Cardiac muscle cell (in vitro differentiated cells and primary cell): ENCODE data around the gene SURF4. TPM values are rescaled to one million over a fixed set of nuclear protein-coding genes. Genes with fewer than 3 reads are reported as not detected.

Experiments used
- DNase-seq, 2 donors: peaks; one replicate each; pipeline versions ENCODE4 v3.0.0 to v3.0.0-alpha.2; 2010 to 2017; ENCODE audit warnings: low read depth in 1 of 2, low spot score in 1 of 2
- H3K27ac ChIP-seq: fragments of 200-600 bp; sonication (generic); 2 replicates; pipeline ENCODE4 v1.5.1; 2016
- H3K27me3 ChIP-seq: fragments of 200-600 bp; sonication (generic); 2 replicates; pipeline ENCODE4 v1.6.0; 2016; ENCODE audit warnings: control low read depth
- H3K36me3 ChIP-seq: fragments of 200-600 bp; sonication (generic); 2 replicates; pipeline ENCODE4 v1.5.1; 2016; ENCODE audit warnings: control low read depth
- H3K4me1 ChIP-seq: fragments of 200-600 bp; sonication (generic); 2 replicates; pipeline ENCODE4 v1.8.1; 2017; ENCODE audit warnings: low read depth, mild to moderate bottlenecking, mixed run types
- H3K4me3 ChIP-seq: fragments of 200-600 bp; sonication (generic); 2 replicates; pipeline ENCODE4 v1.5.1; 2016; ENCODE audit warnings: mild to moderate bottlenecking
- H3K9me3 ChIP-seq: fragments of 200-600 bp; sonication (generic); 2 replicates; pipeline ENCODE4 v1.5.1; 2017; ENCODE audit warnings: low read depth, mild to moderate bottlenecking, control low read depth
- polyA plus RNA-seq: library from polyadenylated mRNA; unstranded; fragments of >200 nt; fragmentation: Nextera tagmentation; extraction: Ambion mirVana; gene quantifications from 2 replicates; pipeline ENCODE4 v1.2.1, GENCODE V29; 2016
- total RNA-seq: library from RNA; depleted of rRNA; stranded (reverse); fragments of >200 nt; gene quantifications from 2 replicates; pipeline ENCODE4 v1.2.3, GENCODE V29; 2016
- TF ChIP-seq, protein P1 (sequence below): IDR thresholded peaks from 2 replicates; pipeline ENCODE4 v1.5.1; 2012; ENCODE audit warnings: low read depth, mild to moderate bottlenecking, low read length

Gene SURF4
- total and polyA plus RNA-seq, 2 experiments from 2014 or later = 121 to 200 TPM

DNA sequence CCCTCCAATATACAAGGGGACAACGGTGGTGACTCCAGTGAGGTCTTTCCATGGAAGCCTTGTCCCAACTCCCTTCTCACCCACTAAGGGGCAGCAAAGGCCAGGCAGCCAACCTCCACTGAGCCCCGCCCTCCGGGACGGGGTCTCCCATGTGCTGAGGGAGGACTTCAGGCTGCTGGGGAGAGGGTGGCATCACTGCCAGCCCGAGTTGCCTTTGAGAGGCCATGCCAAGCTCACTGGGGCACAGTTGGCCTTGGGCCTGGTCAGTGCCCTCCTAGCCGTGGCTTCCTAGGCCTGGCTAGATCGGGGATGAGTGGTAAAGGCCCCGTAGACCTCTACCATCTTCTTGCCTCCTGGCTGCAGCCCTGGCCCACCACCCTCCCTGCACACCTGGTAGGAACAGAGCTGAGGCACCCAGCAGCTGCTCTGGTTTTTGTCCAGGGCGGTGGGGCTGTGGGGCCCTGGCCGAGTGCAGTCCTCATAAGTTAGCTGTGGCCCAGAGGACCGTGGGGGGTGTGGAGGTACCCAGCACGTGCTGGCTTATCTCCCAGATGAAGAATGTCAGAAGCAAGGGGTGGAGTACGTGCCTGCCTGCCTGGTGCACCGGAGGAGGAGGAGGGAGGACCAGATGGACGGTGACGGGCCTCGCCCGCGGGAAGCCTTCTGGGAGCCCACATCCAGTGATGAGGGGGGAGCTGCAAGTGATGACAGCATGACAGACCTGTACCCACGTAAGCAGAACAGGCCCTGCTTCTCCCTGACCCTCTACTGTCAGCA is 16.3 kb downstream of the SURF4 start:
- DNase-seq = peak in 1 of 2 donors; percentile 27
- no peaks in the 10 kb centered on the region for H3K27me3 ChIP-seq
- peaks cover 16% of the 10 kb centered on the region for H3K36me3 ChIP-seq
- no peak overlapping the region for H3K4me3 ChIP-seq
- TF ChIP-seq, protein P1, sequence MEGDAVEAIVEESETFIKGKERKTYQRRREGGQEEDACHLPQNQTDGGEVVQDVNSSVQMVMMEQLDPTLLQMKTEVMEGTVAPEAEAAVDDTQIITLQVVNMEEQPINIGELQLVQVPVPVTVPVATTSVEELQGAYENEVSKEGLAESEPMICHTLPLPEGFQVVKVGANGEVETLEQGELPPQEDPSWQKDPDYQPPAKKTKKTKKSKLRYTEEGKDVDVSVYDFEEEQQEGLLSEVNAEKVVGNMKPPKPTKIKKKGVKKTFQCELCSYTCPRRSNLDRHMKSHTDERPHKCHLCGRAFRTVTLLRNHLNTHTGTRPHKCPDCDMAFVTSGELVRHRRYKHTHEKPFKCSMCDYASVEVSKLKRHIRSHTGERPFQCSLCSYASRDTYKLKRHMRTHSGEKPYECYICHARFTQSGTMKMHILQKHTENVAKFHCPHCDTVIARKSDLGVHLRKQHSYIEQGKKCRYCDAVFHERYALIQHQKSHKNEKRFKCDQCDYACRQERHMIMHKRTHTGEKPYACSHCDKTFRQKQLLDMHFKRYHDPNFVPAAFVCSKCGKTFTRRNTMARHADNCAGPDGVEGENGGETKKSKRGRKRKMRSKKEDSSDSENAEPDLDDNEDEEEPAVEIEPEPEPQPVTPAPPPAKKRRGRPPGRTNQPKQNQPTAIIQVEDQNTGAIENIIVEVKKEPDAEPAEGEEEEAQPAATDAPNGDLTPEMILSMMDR = peak; percentile 38
- H3K4me1 ChIP-seq = peaks cover 12% of the 10 kb centered on the region
- peak overlapping the region; percentile 51 for H3K27ac ChIP-seq
- H3K9me3 ChIP-seq = no peaks in the 10 kb centered on the region

DNA sequence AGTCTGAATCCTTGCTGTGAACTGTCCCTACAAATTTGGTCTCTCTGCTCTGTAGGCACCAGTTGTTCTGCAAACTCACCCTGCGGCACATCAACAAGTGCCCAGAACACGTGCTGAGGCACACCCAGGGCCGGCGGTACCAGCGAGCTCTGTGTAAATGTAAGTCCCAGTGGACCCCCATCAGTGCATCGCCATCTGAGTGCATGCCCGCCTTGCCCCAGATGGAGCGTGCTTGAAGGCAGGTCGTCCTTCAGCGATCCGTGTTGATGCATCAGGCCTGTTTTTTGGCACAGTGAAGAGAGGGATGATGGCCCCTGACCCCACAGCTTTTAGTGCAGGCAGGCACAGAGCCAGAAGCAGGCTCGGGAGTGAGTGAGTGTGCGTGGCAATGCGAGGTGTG is 18.2 kb downstream of the SURF4 start:
- DNase-seq = no peak
- Histone ChIP-seq H3K4me1 (peaks cover 12% of the 10 kb centered on the region), H3K36me3 (peaks cover 24% of the 10 kb centered on the region), H3K4me3 (no peak overlapping the region), H3K27ac (no peak overlapping the region), H3K9me3 (no peaks in the 10 kb centered on the region), H3K27me3 (no peaks in the 10 kb centered on the region)
- TF ChIP-seq, protein P1 = no peak

DNA sequence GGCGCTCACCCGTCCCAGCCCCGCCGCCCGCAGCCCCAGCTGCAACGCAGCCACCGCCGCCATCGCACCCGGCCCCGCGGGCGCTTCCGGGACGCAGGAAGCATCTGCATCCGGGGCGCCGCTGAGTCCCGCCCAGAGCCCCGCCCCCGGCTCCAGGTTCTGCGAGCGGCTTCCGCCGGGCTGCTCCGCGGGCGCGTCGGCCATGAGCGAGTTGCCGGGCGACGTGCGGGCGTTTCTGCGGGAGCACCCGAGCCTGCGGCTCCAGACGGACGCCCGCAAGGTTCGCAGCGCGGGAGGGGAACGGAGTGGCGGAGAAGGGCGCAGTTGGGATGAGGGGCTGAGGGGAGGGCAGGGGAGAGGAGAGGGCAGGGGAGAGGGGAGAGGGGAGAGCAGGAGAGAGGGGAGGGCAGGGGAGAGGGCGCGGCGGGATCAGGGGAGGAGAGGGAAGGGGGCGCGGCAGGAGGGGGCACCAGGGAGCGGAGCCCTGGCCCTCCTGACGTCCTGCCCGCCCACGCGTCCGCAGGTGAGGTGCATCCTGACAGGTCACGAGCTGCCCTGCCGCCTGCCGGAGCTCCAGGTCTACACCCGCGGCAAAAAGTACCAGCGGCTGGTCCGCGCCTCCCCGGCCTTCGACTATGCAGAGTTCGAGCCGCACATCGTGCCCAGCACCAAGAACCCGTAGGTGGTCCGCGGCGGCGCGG is 19.3 kb downstream of the SURF4 start, which contains the start of the genes SURF1 and SURF2:
SURF1 (minus strand) TSS at position 97 of the 701 bp plus-strand sequence; CDS start at position 63, 34 bp downstream.
SURF2 (plus strand) TSS at position 160 of the 701 bp plus-strand sequence; CDS start at position 203, 43 bp downstream.
- TF ChIP-seq, protein P1 = no peak
- Histone ChIP-seq H3K36me3 (peaks cover 28% of the 10 kb centered on the region), H3K4me1 (peaks cover 12% of the 10 kb centered on the region), H3K27me3 (no peaks in the 10 kb centered on the region), H3K4me3 (peak within 1 kb of the TSS; percentile 78), H3K9me3 (no peaks in the 10 kb centered on the region), H3K27ac (peak within 1 kb of the TSS; percentile 59)
- peak; percentile 81 to 94 for DNase-seq

DNA sequence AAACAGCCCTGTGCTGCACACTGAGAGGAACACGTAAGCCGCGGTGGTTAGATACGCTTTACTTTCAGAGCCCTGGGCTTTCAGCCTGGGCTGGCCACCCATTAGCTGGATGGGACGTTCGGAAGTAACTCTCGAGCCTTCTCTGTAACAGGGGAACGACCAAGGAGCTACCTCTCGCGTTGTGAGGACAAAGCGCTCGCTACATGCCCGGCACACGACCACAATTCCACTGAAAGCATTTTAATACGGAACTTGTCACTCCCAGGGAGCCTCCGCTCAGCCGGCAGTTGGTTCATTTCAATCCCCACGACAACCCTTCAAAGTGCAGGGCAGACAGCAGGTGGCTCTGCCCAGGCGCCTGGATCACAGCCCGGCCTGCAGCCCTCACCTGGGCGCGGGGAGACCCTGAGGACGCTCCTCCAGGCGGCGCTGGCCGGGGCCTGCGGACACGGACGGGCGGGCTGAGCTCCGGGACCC is 19.9 kb downstream of the SURF4 start:
- peaks cover 28% of the 10 kb centered on the region for H3K36me3 ChIP-seq
- TF ChIP-seq, protein P1 = no peak
- no peaks in the 10 kb centered on the region for H3K27me3 ChIP-seq
- DNase-seq = no peak
- H3K4me1 ChIP-seq = peaks cover 12% of the 10 kb centered on the region
- H3K9me3 ChIP-seq = no peaks in the 10 kb centered on the region
- peak overlapping the region; percentile 59 for H3K27ac ChIP-seq
- peak overlapping the region; percentile 78 for H3K4me3 ChIP-seq

DNA sequence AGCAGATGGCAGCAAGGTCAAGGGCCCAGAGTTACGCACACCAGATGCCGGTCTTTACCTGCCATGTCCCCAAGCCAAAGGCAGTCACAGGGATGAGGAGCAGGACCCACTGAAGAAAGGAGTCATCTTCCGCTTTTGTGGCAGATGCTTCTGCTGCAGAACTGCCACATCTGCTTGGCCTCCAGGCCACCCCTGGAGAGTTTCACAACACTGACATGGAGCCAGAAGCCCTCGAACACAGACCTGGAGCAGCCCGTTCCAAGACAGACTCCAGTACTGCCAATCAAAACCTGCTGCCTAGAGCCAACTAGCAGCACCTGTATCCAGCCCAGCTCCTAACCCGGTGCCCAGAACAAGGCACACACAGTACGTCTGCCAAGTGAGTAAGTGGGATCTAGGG is 21.1 kb downstream of the SURF4 start:
- no peaks in the 10 kb centered on the region for H3K9me3 ChIP-seq
- TF ChIP-seq, protein P1 = no peak
- H3K36me3 ChIP-seq = peaks cover 37% of the 10 kb centered on the region
- H3K27me3 ChIP-seq = no peaks in the 10 kb centered on the region
- H3K4me1 ChIP-seq = peaks cover 12% of the 10 kb centered on the region
- H3K27ac ChIP-seq = no peak overlapping the region
- no peak for DNase-seq
- H3K4me3 ChIP-seq = no peak overlapping the region
